Sigmoid colon (tissue), 7 donors: ENCODE measurements around the gene MAPK12. TPM values are rescaled to one million over a fixed set of nuclear protein-coding genes. Genes with fewer than 3 reads are reported as not detected.

Source experiments
- DNase-seq: peaks from one replicate; pipeline ENCODE4 v3.0.0-alpha.2; 2019
- H3K27ac ChIP-seq, 4 donors: fragments of 200-600 bp; sonication (generic); one replicate each; pipeline ENCODE4 v1.5.1; 2016 to 2019; ENCODE audit warnings: mild to moderate bottlenecking in 1 of 4
- H3K27me3 ChIP-seq, 3 donors: fragments of 200-600 bp; sonication (generic); one replicate each; pipeline ENCODE4 v1.5.1; 2019; ENCODE audit warnings: mild to moderate bottlenecking in 1 of 3
- H3K36me3 ChIP-seq, 4 donors: fragments of 200-600 bp; sonication (generic); one replicate each; pipeline ENCODE4 v1.5.1; 2016 to 2019
- H3K4me1 ChIP-seq, 4 donors: fragments of 200-600 bp; sonication (generic); one replicate each; pipeline ENCODE4 v1.5.1; 2017 to 2019
- H3K4me3 ChIP-seq, 4 donors: fragments of 200-600 bp; sonication (generic); one replicate each; pipeline ENCODE4 v1.5.1; 2017 to 2019; ENCODE audit warnings: mild to moderate bottlenecking in 2 of 4, moderate library complexity in 1 of 4
- H3K9me3 ChIP-seq, 4 donors: fragments of 200-600 bp in 3 of 4; sonication (generic) in 3 of 4; one replicate each; pipeline versions ENCODE4 v1.5.1 to v1.6.1; 2013 to 2019
- EP300 ChIP-seq, 4 donors: sonication (generic); formaldehyde crosslinking; IDR thresholded peaks; one replicate each; pipeline ENCODE4 v1.6.1; 2017; ENCODE audit warnings: antibody characterized with exemption in 4 of 4
- POLR2A ChIP-seq, 2 donors: fragments of 450-650 bp; IDR thresholded peaks; one replicate each; pipeline ENCODE4 v1.6.1; 2016; ENCODE audit warnings: antibody characterized with exemption in 2 of 2, mild to moderate bottlenecking in 2 of 2, moderate library complexity in 2 of 2
- POLR2AphosphoS5 ChIP-seq, 4 donors: sonication (generic); formaldehyde crosslinking; IDR thresholded peaks; one replicate each; pipeline ENCODE4 v1.6.1; 2017; ENCODE audit warnings: antibody characterized with exemption in 4 of 4
- WGBS, 2 donors: extraction: QIAGEN DNeasy Blood & Tissue Kit; methylation state at CpG; one replicate each; pipeline ENCODE4 v1.1.7; 2013; 5-methylcytosine and 5-hydroxymethylcytosine counted together
- intact Hi-C: fragments of 100-400 bp; cut with DNase I; formaldehyde crosslinking; loops from one replicate; pipeline ENCODE4 v1.15.1; 2023
- polyA plus RNA-seq, 3 donors: library from polyadenylated mRNA; stranded (reverse); fragments of 200-250 nt; gene quantifications; one replicate each; pipeline ENCODE4 v1.2.3, GENCODE V29; 2013
- total RNA-seq, 4 donors: library from RNA; depleted of rRNA; stranded (reverse); fragments of >200 nt; gene quantifications; one replicate each; pipeline ENCODE4 v1.1.0, GENCODE V29; 2016
- TF ChIP-seq, protein P1 (sequence below), 4 experiments: fragments of 450-650 bp in 3 of 4; fragments of 200-600 bp in 1 of 4; IDR thresholded peaks; one replicate each; pipeline ENCODE4 v1.5.1; 2016 to 2019; ENCODE audit warnings: antibody characterized with exemption in 4 of 4, mild to moderate bottlenecking in 3 of 4, moderate library complexity in 2 of 4
- donor health status: healthy with polysubstance abuse.
- donor health status: Bipolar disorder and iron deficiency.
- donor health status: healthy.

The MAPK12 gene
- total and polyA plus RNA-seq, 7 donors: 0.60 to 10.0 (median 3.9) TPM

DNA sequence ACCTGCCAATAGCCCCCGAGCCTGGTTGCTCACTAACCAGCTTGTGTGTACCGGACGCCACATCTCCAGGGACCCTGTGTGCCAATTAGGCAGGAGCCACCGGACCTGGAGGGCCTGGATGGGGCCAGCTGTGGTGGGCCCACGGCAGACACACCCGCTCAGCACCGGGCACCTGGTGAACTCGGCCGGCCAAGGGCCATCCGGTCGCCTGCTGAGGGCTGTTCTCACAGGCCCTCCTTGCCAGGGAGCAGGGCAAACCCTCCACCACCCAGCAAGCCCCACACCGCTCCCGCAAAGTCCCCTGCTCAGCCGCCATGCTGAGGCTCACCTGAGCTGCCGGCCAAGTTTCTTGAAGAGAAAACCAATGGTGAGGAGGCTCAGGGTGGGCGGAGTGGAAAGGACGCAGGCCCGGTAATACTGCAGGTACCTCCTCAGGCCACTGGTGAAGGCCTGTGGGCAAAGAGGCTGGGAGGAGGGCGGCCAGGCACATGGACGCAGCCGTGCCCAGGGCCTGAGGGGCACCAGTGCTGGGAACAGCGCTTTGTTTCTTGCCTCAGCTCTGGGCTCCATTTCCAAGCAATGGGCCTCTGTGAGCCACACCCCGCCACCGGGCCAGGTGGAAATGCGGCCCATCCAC is 33.8 kb downstream of the MAPK12 start:
- TF ChIP-seq POLR2A (IDR thresholded peaks at IDR 0.05): no peak
- TF ChIP-seq POLR2AphosphoS5 (IDR thresholded peaks at IDR 0.05): no peak
- no peak for TF ChIP-seq EP300 (IDR thresholded peaks at IDR 0.05)
- TF ChIP-seq, protein P1, sequence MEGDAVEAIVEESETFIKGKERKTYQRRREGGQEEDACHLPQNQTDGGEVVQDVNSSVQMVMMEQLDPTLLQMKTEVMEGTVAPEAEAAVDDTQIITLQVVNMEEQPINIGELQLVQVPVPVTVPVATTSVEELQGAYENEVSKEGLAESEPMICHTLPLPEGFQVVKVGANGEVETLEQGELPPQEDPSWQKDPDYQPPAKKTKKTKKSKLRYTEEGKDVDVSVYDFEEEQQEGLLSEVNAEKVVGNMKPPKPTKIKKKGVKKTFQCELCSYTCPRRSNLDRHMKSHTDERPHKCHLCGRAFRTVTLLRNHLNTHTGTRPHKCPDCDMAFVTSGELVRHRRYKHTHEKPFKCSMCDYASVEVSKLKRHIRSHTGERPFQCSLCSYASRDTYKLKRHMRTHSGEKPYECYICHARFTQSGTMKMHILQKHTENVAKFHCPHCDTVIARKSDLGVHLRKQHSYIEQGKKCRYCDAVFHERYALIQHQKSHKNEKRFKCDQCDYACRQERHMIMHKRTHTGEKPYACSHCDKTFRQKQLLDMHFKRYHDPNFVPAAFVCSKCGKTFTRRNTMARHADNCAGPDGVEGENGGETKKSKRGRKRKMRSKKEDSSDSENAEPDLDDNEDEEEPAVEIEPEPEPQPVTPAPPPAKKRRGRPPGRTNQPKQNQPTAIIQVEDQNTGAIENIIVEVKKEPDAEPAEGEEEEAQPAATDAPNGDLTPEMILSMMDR (IDR thresholded peaks at IDR 0.05): no peak
- H3K36me3 ChIP-seq: peaks cover 30 to 79% (median 51%) of the 10 kb centered on the region in 4 donors
- no peak overlapping the region for H3K4me3 ChIP-seq
- intact Hi-C loops: no loop called here
- no peaks in the 10 kb centered on the region for H3K4me1 ChIP-seq
- H3K27me3 ChIP-seq: no peaks in the 10 kb centered on the region
- peak; percentile 63 for DNase-seq
- H3K9me3 ChIP-seq: no peaks in the 10 kb centered on the region
- 92 to 96% methylated on average over 25 of the region's 25 CpGs for WGBS, 2 donors
- H3K27ac ChIP-seq: no peak overlapping the region

DNA sequence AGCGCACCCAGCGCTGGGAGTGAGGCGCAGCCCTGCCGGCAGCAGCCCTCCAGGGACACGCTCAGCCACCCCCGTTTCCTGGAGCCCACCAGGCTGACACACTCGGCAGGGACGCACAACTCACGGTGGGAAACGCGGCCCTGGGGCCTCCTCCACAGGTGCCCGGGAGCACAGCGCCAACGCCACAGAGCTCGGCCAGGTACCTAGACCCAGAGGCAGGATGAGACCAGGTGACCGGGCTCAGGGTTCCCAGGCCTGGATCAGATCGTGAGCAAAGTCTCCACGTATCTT is 34.7 kb downstream of the MAPK12 start:
- DNase-seq: no peak
- Histone ChIP-seq H3K9me3 (no peaks in the 10 kb centered on the region), H3K27me3 (no peaks in the 10 kb centered on the region), H3K27ac (no peak overlapping the region), H3K4me3 (no peak overlapping the region), H3K36me3 (peaks cover 39 to 79% (median 58%) of the 10 kb centered on the region in 4 donors), H3K4me1 (no peaks in the 10 kb centered on the region)
- intact Hi-C loops: no loop called here
- 88 to 95% methylated on average over 18 of the region's 18 CpGs for WGBS, 2 donors
- TF ChIP-seq POLR2A (IDR thresholded peaks at IDR 0.05): no peak
- no peak for TF ChIP-seq EP300 (IDR thresholded peaks at IDR 0.05)
- TF ChIP-seq, protein P1 (IDR thresholded peaks at IDR 0.05): no peak
- TF ChIP-seq POLR2AphosphoS5 (IDR thresholded peaks at IDR 0.05): no peak

DNA sequence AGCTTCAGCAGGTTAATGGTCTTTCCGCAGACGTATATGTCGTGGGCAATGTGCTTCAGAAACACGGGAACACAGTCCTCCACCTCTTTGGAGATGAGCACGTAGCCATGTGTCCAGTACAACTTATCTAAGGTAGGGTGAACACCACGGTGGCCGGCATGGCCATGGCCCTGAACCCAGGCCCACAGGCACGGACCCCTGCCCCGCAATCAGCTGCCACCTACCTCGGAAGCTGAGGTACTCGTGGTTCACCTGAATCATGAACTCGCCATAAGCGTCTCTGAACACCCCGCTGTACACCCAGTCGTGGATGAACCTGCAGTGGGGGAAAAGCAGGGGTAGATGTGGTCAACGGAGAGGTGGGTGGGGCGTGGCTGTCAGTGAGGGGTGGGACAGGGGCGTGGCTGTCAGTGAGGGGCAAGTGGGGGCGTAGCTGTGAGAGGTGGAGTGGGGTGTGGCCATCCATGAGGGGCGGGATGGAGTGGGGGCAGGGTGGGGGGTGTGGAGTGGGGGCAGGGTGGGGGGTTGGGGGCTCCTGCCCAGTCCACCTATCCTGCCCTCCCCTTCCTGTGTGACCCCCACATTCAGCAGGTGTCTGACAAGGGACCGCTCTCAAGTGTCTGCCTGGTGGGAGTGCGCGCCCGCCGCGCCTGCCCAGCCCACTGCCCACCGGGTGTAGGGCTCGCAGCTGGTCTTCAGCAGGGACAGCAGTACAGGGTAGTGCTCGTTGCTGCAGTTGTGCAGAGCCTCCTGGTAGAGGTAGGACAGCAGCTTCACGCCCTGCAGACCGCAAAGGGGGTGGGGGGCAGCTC is 35.2 kb downstream of the MAPK12 start:
- no peaks in the 10 kb centered on the region for H3K9me3 ChIP-seq
- H3K36me3 ChIP-seq: peaks cover 44 to 83% (median 64%) of the 10 kb centered on the region in 4 donors
- WGBS, 2 donors: 91 to 92% methylated on average over 31 of the region's 31 CpGs
- intact Hi-C loops: no loop called here
- TF ChIP-seq POLR2AphosphoS5 (IDR thresholded peaks at IDR 0.05) (no peak), EP300 (IDR thresholded peaks at IDR 0.05) (no peak), POLR2A (IDR thresholded peaks at IDR 0.05) (no peak)
- TF ChIP-seq, protein P1 (IDR thresholded peaks at IDR 0.05): no peak
- peak; percentile 57 for DNase-seq
- H3K27me3 ChIP-seq: no peaks in the 10 kb centered on the region
- no peaks in the 10 kb centered on the region for H3K4me1 ChIP-seq
- H3K4me3 ChIP-seq: no peak overlapping the region
- no peak overlapping the region for H3K27ac ChIP-seq

DNA sequence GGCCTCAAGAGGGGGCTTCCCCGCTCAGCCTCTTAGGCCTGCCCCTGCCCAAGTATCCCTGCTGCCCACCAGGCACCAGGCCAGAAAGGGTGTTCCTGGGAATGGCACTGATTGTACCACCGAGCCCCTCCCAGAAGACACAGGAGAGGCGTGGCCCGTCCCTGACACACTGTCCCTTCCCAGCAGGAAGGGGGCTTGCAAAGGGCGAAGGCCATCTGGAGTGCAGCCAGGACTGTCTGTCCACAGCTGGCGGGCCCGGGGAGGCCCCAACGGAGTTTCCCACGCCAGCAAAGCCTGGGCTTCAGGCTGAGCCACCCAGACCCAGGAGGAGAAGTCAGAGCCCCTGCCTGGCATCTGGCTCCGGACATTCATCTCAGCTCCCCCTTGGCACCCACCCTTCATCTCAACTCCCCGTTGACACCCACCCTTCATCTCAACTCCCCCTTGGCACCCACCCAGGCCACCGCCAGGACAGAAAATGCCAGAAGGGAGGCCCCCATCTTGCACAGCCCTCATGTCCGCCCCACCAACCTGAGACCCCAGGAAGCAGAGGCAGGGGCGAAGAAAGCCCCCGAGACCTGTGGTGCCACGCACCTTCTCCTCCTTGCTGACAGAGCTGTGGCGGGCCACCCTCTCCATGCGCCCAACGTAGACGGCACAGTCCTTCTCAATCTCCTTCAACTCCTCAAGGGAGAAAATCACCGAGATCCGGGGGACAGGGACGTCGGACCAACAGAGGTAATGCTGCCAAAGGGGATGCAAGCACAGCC is 36.1 kb downstream of the MAPK12 start:
- no peak for TF ChIP-seq EP300 (IDR thresholded peaks at IDR 0.05)
- no peak for TF ChIP-seq POLR2AphosphoS5 (IDR thresholded peaks at IDR 0.05)
- TF ChIP-seq, protein P1 (IDR thresholded peaks at IDR 0.05): no peak
- TF ChIP-seq POLR2A (IDR thresholded peaks at IDR 0.05): no peak
- Histone ChIP-seq H3K4me1 (no peaks in the 10 kb centered on the region), H3K27me3 (no peaks in the 10 kb centered on the region), H3K4me3 (no peak overlapping the region), H3K36me3 (peaks cover 53 to 92% (median 72%) of the 10 kb centered on the region in 4 donors), H3K9me3 (no peaks in the 10 kb centered on the region), H3K27ac (no peak overlapping the region)
- 72 to 83% methylated on average over 24 of the region's 24 CpGs for WGBS, 2 donors
- intact Hi-C loops: no loop called here
- peak; percentile 62 for DNase-seq
